Measurements from ENCODE around the gene CDC45.

- TF ChIP-seq CTCF (optimal IDR thresholded peaks at IDR 0.05 in 1 of 3, IDR thresholded peaks at IDR 0.05 in 1 of 3, conservative IDR thresholded peaks at IDR 0.05 in 1 of 3; ENCODE audit: extremely low read depth in 1 of 3, insufficient read depth in 2 of 3, low read length in 3 of 3), result no peak
- no peak for TF ChIP-seq EZH2 (IDR thresholded peaks at IDR 0.05; ENCODE audit: low read length)
Measured at GRCh38 chr22:19522190-19522880, 42.6 kb downstream of the CDC45 start.
